CD4-positive, alpha-beta T cell (primary cell): ENCODE data around the gene AKR1E2. TPM values are rescaled to one million over a fixed set of nuclear protein-coding genes. Genes with fewer than 3 reads are reported as not detected.

Experiments used
- ATAC-seq: fragments of 200-7000 bp; cut with Tn5 transposase; one replicate; pipeline ENCODE4 v1.10.0; 2022; ENCODE audit warnings: mild to moderate bottlenecking; ENCODE audit not compliant: poor library complexity
- CTCF ChIA-PET: fragments of 350-600 bp; sonication (Branson Sonifier 250); formaldehyde crosslinking; loops from one replicate; lab custom pipeline; 2021; ENCODE audit warnings: antibody characterized with exemption, inconsistent platforms; lab: Charles Lee
- POLR2A ChIA-PET: fragments of 350-600 bp; sonication (Branson Sonifier 250); formaldehyde crosslinking; loops from one replicate; lab custom pipeline; 2021; ENCODE audit warnings: antibody characterized with exemption, inconsistent platforms; lab: Charles Lee
- DNase-seq, 14 experiments: peaks; one replicate each; pipeline ENCODE4 v3.0.0-alpha.2; 2013 to 2020; ENCODE audit warnings: mixed read lengths in 2 of 14
- H3K27ac ChIP-seq, 2 donors: one replicate each; pipeline versions ENCODE4 v1.5.1 to v1.7.0; 2013; ENCODE audit warnings: low read length in 2 of 2, low read depth in 1 of 2, mild to moderate bottlenecking in 1 of 2
- H3K27me3 ChIP-seq, 2 experiments: 1 replicate in 1 of 2; 2 replicates in 1 of 2; pipeline versions ENCODE4 v1.6.1 to v1.7.0; 2013; ENCODE audit warnings: low read length in 2 of 2, control low read depth in 1 of 2, mild to moderate bottlenecking in 1 of 2, moderate library complexity in 1 of 2; ENCODE audit not compliant: insufficient read depth in 2 of 2, control insufficient read depth in 1 of 2
- H3K36me3 ChIP-seq: one replicate; pipeline ENCODE4 v1.6.1; 2013; ENCODE audit warnings: low read length, control low read depth; ENCODE audit not compliant: insufficient read depth
- H3K4me1 ChIP-seq: one replicate; pipeline ENCODE4 v1.6.1; 2013; ENCODE audit warnings: low read length, control low read depth; ENCODE audit not compliant: insufficient read depth
- H3K4me3 ChIP-seq: one replicate; pipeline ENCODE4 v1.5.1; 2013; ENCODE audit warnings: mild to moderate bottlenecking, low read length, moderate library complexity
- H3K9me3 ChIP-seq, 2 experiments: 1 replicate in 1 of 2; 2 replicates in 1 of 2; pipeline versions ENCODE4 v1.6.1 to v1.7.0; 2013; ENCODE audit warnings: low read length in 2 of 2, mild to moderate bottlenecking in 2 of 2, control low read depth in 1 of 2, moderate library complexity in 1 of 2; ENCODE audit not compliant: control insufficient read depth in 1 of 2, insufficient read depth in 1 of 2
- H3K27ac Mint-ChIP-seq: one replicate; pipeline ENCODE4 v1.8.0; 2020; ENCODE audit warnings: mixed read lengths
- H3K27me3 Mint-ChIP-seq: one replicate; pipeline ENCODE4 v1.8.0; 2021; ENCODE audit warnings: mixed read lengths
- H3K36me3 Mint-ChIP-seq: one replicate; pipeline ENCODE4 v1.8.0; 2021; ENCODE audit warnings: low read depth, mixed read lengths
- H3K4me1 Mint-ChIP-seq: one replicate; pipeline ENCODE4 v1.8.0; 2021; ENCODE audit warnings: low read depth, mixed read lengths
- H3K4me3 Mint-ChIP-seq: one replicate; pipeline ENCODE4 v1.8.0; 2020; ENCODE audit warnings: mild to moderate bottlenecking, mixed read lengths
- H3K9me3 Mint-ChIP-seq: one replicate; pipeline ENCODE4 v1.8.0; 2020; ENCODE audit warnings: mixed read lengths
- CTCF ChIP-seq: fragments of 200-600 bp; IDR thresholded peaks from one replicate; pipeline ENCODE4 v1.8.0; 2022; ENCODE audit warnings: antibody characterized with exemption, mild to moderate bottlenecking
- intact Hi-C, 2 experiments: fragments of 100-400 bp; cut with DNase I in 1 of 2; cut with micrococcal nuclease in 1 of 2; formaldehyde crosslinking; loops; one replicate each; pipeline versions ENCODE4 v1.15.1 to v1.9.0; 2023 to 2025; cut with DNase I, micrococcal nuclease
- total RNA-seq, 174 experiments: library from RNA in 2 of 174; stranded (reverse) in 2 of 174; gene quantifications; one replicate each; pipeline ENCODE4 v1.2.3 and lab custom pipeline; 2021 to 2026

The AKR1E2 gene
- total RNA-seq, 2 experiments from 2014 or later, result 26.0 to 30.4 TPM

GRCh38 chr10:4780091-4780490 lies 45.9 kb upstream of the AKR1E2 start:
- DNase-seq, result no peak
- Mint-ChIP-seq H3K4me3 (no peak overlapping the region), H3K27me3 (peaks cover 19% of the 10 kb centered on the region), H3K4me1 (no peaks in the 10 kb centered on the region), H3K27ac (no peak overlapping the region), H3K36me3 (no peaks in the 10 kb centered on the region), H3K9me3 (no peaks in the 10 kb centered on the region)
- Histone ChIP-seq H3K27me3 (peaks cover 0 to 3% of the 10 kb centered on the region in 2 experiments), H3K9me3 (no peaks in the 10 kb centered on the region), H3K4me1 (no peaks in the 10 kb centered on the region), H3K4me3 (no peak overlapping the region), H3K36me3 (no peaks in the 10 kb centered on the region), H3K27ac (no peak overlapping the region)
- ChIA-PET POLR2A (no interaction called here), CTCF (no interaction called here)
- no peak for ATAC-seq
- intact Hi-C loops, result no loop called here
- TF ChIP-seq CTCF, result no peak

GRCh38 chr10:4780782-4781181 lies 45.2 kb upstream of the AKR1E2 start:
- Histone ChIP-seq H3K9me3 (no peaks in the 10 kb centered on the region), H3K4me1 (no peaks in the 10 kb centered on the region), H3K36me3 (no peaks in the 10 kb centered on the region), H3K4me3 (no peak overlapping the region), H3K27ac (no peak overlapping the region), H3K27me3 (peaks cover 3 to 5% of the 10 kb centered on the region in 2 experiments)
- H3K9me3 Mint-ChIP-seq, result no peaks in the 10 kb centered on the region
- peaks cover 26% of the 10 kb centered on the region for H3K27me3 Mint-ChIP-seq
- TF ChIP-seq CTCF, result no peak
- CTCF ChIA-PET, result interaction anchor here (1.0 kb wide), 1 partner anchor 10 kb away, joined by 3 read pairs; no protein-coding TSS in a partner anchor
- no peaks in the 10 kb centered on the region for H3K4me1 Mint-ChIP-seq
- no peak overlapping the region for H3K27ac Mint-ChIP-seq
- ATAC-seq, result no peak
- POLR2A ChIA-PET, result no interaction called here
- no peak for DNase-seq
- no peak overlapping the region for H3K4me3 Mint-ChIP-seq
- intact Hi-C loops, result no loop called here
- no peaks in the 10 kb centered on the region for H3K36me3 Mint-ChIP-seq

- no peak for DNase-seq
- Mint-ChIP-seq H3K27me3 (peaks cover 35% of the 10 kb centered on the region), H3K9me3 (no peaks in the 10 kb centered on the region), H3K4me1 (no peaks in the 10 kb centered on the region), H3K27ac (no peak overlapping the region), H3K4me3 (no peak overlapping the region), H3K36me3 (no peaks in the 10 kb centered on the region)
- no peaks in the 10 kb centered on the region for H3K4me1 ChIP-seq
- no peak for ATAC-seq
- H3K27me3 ChIP-seq, result peaks cover 5 to 10% of the 10 kb centered on the region in 2 experiments
- H3K4me3 ChIP-seq, result no peak overlapping the region
- intact Hi-C loops, result no loop called here
- H3K36me3 ChIP-seq, result no peaks in the 10 kb centered on the region
- H3K27ac ChIP-seq, result no peak overlapping the region
- TF ChIP-seq CTCF, result no peak
- POLR2A ChIA-PET, result no interaction called here
- H3K9me3 ChIP-seq, result no peaks in the 10 kb centered on the region
- CTCF ChIA-PET, result no interaction called here
Measured at GRCh38 chr10:4781955-4782354, 44.1 kb upstream of the AKR1E2 start.
